Measurements from ENCODE around the gene GUCY2D. TPM values are rescaled to one million over a fixed set of nuclear protein-coding genes. Genes with fewer than 3 reads are reported as not detected.
A peak's percentile ranks its signal among the peaks of the same experiment; 100 is the strongest.

The GUCY2D gene
- total and polyA plus RNA-seq, 7 donors = not detected

DNA sequence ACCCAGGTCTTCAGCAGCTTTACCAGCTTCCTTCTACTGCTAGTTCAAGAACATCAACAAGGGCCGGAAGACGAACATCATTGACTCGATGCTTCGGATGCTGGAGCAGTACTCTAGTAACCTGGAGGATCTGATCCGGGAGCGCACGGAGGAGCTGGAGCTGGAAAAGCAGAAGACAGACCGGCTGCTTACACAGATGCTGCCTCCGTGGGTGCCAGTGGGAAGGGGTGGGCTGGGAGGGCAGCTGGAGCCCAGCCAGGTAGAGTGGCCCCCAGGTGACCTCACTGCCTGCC, 12.1 kb downstream of the GUCY2D start:
- H3K36me3 ChIP-seq (ENCODE audit: insufficient read depth in 1 of 2, low read depth in 1 of 2) = no peaks in the 10 kb centered on the region
- ATAC-seq (no peak), DNase-seq (no peak)
- no peaks in the 10 kb centered on the region for H3K9me3 ChIP-seq
- 84 to 90% (median 88%) methylated on average over 9 of the region's 9 CpGs for WGBS, 3 donors
- H3K4me1 ChIP-seq = peaks cover 5% of the 10 kb centered on the region
- no peak overlapping the region for H3K27ac ChIP-seq
- no peak overlapping the region for H3K4me3 ChIP-seq
- intact Hi-C loops (cut with DNase I) = no loop called here
- H3K27me3 ChIP-seq (ENCODE audit: insufficient read depth in 3 of 3, low read length in 2 of 3) = peaks cover 0 to 23% (median 8%) of the 10 kb centered on the region in 3 donors
- TF ChIP-seq, protein P1, sequence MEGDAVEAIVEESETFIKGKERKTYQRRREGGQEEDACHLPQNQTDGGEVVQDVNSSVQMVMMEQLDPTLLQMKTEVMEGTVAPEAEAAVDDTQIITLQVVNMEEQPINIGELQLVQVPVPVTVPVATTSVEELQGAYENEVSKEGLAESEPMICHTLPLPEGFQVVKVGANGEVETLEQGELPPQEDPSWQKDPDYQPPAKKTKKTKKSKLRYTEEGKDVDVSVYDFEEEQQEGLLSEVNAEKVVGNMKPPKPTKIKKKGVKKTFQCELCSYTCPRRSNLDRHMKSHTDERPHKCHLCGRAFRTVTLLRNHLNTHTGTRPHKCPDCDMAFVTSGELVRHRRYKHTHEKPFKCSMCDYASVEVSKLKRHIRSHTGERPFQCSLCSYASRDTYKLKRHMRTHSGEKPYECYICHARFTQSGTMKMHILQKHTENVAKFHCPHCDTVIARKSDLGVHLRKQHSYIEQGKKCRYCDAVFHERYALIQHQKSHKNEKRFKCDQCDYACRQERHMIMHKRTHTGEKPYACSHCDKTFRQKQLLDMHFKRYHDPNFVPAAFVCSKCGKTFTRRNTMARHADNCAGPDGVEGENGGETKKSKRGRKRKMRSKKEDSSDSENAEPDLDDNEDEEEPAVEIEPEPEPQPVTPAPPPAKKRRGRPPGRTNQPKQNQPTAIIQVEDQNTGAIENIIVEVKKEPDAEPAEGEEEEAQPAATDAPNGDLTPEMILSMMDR (IDR thresholded peaks at IDR 0.05) = no peak

DNA sequence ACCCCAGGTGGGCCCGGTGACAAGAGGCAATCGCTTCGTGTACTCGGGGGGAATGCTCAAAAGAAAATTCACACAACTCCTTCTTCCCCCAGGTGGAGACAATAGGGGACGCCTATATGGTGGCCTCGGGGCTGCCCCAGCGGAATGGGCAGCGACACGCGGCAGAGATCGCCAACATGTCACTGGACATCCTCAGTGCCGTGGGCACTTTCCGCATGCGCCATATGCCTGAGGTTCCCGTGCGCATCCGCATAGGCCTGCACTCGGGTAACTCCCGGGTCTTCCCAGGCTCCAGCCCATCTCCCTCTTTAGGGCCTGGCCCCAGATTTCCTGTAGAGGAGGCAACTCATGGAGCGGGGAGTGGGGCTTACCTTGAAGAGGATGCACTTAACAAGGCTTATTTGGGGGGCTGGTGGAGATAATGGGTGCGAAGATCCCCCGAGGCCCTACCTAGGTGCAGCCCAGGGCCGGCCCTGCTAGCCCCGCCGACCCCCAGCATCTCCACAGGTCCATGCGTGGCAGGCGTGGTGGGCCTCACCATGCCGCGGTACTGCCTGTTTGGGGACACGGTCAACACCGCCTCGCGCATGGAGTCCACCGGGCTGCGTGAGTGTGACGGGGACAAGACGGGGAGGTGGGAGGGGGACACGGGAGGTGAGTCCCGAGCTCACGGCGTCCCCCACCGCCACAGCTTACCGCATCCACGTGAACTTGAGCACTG, 13.0 kb downstream of the GUCY2D start:
- H3K36me3 ChIP-seq (ENCODE audit: insufficient read depth in 1 of 2, low read depth in 1 of 2) = no peaks in the 10 kb centered on the region
- DNase-seq = no peak
- H3K27me3 ChIP-seq (ENCODE audit: insufficient read depth in 3 of 3, low read length in 2 of 3) = peaks cover 0 to 23% (median 8%) of the 10 kb centered on the region in 3 donors
- TF ChIP-seq, protein P1 (IDR thresholded peaks at IDR 0.05) = no peak
- H3K27ac ChIP-seq = no peak overlapping the region
- intact Hi-C loops (cut with DNase I) = no loop called here
- no peak for ATAC-seq
- peaks cover 5% of the 10 kb centered on the region for H3K4me1 ChIP-seq
- WGBS, 3 donors = 58 to 69% (median 63%) methylated on average over 40 to 44 of the region's 44 CpGs
- peak overlapping the region; percentile 53 for H3K4me3 ChIP-seq
- H3K9me3 ChIP-seq = no peaks in the 10 kb centered on the region

DNA sequence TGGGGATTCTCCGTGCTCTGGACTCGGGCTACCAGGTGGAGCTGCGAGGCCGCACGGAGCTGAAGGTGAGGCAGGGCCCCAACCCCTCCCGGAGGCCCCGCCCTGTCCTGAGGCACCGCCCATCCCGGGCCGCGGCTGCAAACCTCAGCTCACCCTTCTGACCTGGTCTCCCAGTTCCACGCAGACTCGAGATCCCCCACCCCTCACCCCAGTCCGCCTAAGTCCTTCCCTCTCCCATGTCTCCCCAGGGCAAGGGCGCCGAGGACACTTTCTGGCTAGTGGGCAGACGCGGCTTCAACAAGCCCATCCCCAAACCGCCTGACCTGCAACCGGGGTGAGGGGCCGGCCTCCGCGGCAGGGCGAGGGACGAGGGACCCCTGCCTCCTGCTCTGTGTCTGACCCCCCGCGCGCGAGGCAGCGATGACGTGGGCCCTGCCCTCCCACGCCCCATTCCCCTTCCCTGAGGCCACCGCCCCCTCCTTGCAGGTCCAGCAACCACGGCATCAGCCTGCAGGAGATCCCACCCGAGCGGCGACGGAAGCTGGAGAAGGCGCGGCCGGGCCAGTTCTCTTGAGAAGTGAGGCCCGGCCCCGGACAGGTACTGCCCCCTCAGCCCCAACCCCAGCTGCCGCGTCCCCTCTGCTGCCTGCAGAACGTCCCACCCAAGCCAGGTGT, 13.7 kb downstream of the GUCY2D start:
- H3K4me3 ChIP-seq = peak overlapping the region; percentile 53
- H3K27ac ChIP-seq = no peak overlapping the region
- H3K27me3 ChIP-seq (ENCODE audit: insufficient read depth in 3 of 3, low read length in 2 of 3) = peaks cover 0 to 23% (median 8%) of the 10 kb centered on the region in 3 donors
- 2 to 4% (median 2%) methylated on average over 37 to 46 of the region's 46 CpGs for WGBS, 3 donors
- H3K36me3 ChIP-seq (ENCODE audit: insufficient read depth in 1 of 2, low read depth in 1 of 2) = no peaks in the 10 kb centered on the region
- TF ChIP-seq, protein P1 (IDR thresholded peaks at IDR 0.05) = no peak
- peaks cover 5% of the 10 kb centered on the region for H3K4me1 ChIP-seq
- ATAC-seq (peak in 2 of 4 donors; percentile 13 to 19), DNase-seq (no peak)
- intact Hi-C loops (cut with DNase I) = no loop called here
- H3K9me3 ChIP-seq = no peaks in the 10 kb centered on the region

DNA sequence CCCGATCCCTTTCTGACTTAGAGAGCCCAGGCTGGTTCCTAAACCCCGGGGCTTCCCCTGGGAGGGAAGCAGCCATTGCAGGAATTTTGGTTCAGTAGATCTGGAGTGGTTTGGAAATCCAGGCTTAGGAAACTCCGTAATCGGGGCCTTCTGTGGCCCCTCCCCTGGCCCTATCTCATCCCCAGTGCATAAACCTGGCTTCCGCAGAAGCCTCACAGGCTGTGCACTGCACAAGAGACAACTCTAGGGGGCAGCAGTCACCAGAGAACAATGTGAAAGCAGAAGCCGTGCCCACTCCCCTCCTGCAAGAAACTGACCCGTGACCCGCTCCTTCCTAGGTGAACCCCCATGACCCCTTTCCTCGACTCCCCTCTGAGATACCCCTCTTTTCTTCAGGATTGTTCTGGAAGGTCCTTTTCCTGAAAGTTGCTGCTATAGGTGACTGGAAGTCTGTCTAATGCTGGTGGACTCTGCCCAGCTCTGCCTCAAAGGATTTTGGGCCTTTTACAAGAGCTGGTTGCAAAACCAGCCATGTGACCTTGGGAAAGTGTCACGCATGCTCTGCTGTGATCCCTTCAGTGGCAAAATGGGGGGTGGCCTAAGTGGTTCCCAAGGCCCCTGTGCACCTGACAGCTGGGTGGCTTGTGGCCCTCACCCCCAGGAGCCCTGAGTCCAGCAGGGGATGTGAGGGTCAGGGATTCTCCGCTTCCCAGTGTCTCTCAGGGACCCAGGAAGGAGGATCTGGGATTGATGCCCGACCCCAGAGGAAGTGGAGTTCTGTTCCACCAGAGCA, 14.4 kb downstream of the GUCY2D start:
- ATAC-seq = peak in 3 of 4 donors; percentile 33 to 68 (median 66)
- DNase-seq = peak in 1 of 2 donors; percentile 70
- H3K27ac ChIP-seq = no peak overlapping the region
- H3K27me3 ChIP-seq (ENCODE audit: insufficient read depth in 3 of 3, low read length in 2 of 3) = peaks cover 0 to 23% (median 8%) of the 10 kb centered on the region in 3 donors
- 32 to 37% (median 33%) methylated on average over 12 of the region's 12 CpGs for WGBS, 3 donors
- H3K4me3 ChIP-seq = peak overlapping the region; percentile 53
- H3K36me3 ChIP-seq (ENCODE audit: insufficient read depth in 1 of 2, low read depth in 1 of 2) = no peaks in the 10 kb centered on the region
- intact Hi-C loops (cut with DNase I) = no loop called here
- peaks cover 5% of the 10 kb centered on the region for H3K4me1 ChIP-seq
- H3K9me3 ChIP-seq = no peaks in the 10 kb centered on the region
- TF ChIP-seq, protein P1 (IDR thresholded peaks at IDR 0.05) = peak; percentile 30

Measured in psoas muscle (tissue), 8 donors.